GM18498 (cell line): ENCODE data around the gene KARS1.

Experiments used
- ATAC-seq: cut with Tn5 transposase; IDR thresholded peaks from one replicate; pipeline ENCODE4 v1.9.1; 2021; ENCODE audit warnings: mild to moderate bottlenecking, moderate library complexity; ENCODE audit not compliant: unreplicated experiment

The KARS1 gene

DNA sequence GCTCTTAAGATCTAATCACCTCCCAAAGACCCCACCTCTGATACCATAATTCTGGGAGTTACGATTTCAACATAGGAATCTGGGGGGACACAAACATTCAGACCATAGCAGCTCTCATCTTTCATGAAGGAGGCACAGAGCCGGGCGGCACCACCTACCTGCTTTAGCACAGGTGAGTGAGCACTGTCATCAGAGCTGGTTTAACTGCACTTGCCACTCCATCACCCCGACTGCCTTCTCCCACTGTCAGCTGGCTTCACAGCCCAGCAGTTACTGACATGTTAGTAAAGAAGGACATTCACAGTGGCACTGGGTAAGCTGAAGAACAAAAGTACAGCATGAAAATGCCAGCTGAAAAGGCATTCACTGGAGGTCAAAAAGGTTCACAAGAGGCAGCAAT lies 58.7 kb downstream of the KARS1 start:
- ATAC-seq, result no peak

DNA sequence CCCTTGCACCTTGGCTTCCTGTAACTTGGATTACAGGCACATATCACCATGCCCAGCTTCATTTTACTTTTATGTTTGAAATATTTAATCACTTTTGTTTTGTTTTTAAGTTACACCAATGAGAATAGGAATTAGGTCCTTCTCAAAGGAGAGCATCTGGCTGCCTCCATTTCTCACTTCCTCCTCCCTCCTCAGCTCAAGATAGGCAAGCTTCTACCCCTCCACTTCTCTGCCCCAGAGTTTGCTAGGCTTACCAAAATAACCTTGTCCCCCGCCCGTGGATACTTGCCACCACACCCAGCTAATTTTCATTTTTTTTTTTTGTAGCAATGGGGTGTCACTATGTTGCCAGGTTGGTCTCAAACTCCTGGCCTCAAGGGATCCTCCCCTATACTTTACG lies 63.4 kb downstream of the KARS1 start:
- ATAC-seq, result peak; percentile 71

DNA sequence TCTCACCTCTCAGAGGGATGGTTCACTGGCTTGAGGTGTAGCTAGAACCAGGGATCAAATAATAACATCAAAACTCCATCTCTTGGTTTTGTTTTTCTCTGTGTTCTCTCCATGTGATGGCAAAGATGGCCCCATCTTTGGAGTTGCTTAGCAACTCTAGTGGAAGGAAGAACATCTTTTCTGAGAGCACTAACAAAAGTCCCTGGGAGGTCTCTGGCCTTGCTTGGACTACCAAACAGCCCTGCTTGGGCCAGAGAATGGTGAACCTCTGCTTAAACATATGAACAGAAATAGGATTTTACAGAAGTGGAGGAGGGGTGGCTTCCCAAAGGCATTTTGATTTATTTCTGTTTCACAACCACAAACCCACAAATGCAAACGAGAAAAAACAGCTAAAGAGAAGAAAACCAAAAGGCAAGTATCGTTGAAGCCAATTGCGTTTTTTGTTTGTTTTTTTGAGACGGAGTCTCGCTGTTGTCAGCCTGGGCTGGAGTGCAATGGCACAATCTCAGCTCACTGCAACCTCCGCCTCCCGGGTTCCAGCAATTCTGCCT lies 68.1 kb downstream of the KARS1 start:
- ATAC-seq, result no peak

DNA sequence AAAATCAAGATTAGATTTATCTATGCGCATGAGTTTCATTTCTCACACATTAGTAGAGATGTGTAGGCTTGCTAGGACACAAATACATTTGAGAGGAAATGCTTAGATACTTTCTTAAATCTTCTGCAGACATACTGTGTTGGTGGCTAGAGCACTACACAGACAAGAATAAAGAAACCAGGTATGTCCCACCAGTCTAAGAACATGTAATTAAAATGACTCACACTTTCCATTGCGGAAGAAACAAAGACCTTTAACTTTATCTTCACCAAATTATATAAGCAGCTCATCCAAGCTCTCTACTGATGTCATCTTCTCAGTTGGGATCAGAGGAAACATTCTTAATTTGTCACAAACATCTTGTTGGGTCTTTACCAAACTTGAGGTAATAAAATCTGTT lies 68.7 kb downstream of the KARS1 start:
- no peak for ATAC-seq

DNA sequence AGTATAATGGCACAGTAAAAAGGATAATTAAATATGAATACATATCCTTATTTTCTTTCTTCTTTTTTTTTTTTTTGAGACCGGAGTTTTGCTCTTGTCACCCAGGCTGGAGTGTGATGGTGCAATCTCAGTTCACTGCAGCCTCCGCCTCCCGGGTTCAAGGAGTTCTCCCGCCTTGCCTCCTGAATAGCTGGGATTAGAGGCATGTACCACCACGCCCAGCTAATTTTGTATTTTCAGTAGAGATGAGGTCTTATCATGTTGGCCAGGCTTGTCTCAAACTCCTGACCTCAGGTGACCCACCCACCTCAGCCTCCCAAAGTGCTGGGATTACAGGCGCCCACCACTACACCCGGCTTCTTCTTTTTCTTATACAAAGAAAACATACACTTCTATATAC lies 69.3 kb downstream of the KARS1 start:
- ATAC-seq, result no peak
